HEK293 (cell line): ENCODE data around the gene SARS1.
A peak's percentile ranks its signal among the peaks of the same experiment; 100 is the strongest.

Experiments used
- CTCF ChIA-PET: fragments of 350-600 bp; formaldehyde crosslinking; extraction: SDS; loops from one replicate; lab custom pipeline; 2021; ENCODE audit warnings: antibody characterized with exemption; lab: Yijun Ruan, JAX
- POLR2A ChIA-PET: fragments of 300-600 bp; formaldehyde crosslinking; extraction: SDS; loops from one replicate; lab custom pipeline; 2020; ENCODE audit warnings: antibody characterized with exemption, inconsistent platforms; lab: Yijun Ruan, JAX
- H3K27ac ChIP-seq: fragments of 200-500 bp; sonication (Bioruptor generic); 2 replicates; pipeline ENCODE4 v1.5.1; 2014; ENCODE audit warnings: low read depth, low read length, control low read depth, inconsistent platforms; ENCODE audit errors: extremely low read depth
- H3K36me3 ChIP-seq, 2 experiments: fragments of 200-500 bp in 1 of 2; sonication (Bioruptor generic) in 1 of 2; 1 replicate in 1 of 2; 2 replicates in 1 of 2; pipeline ENCODE4 v1.5.1; 2014 to 2017; ENCODE audit warnings: inconsistent platforms in 2 of 2, low read length in 2 of 2; ENCODE audit not compliant: control insufficient read depth in 2 of 2, insufficient read depth in 1 of 2
- H3K4me1 ChIP-seq: fragments of 200-500 bp; sonication (Bioruptor generic); 2 replicates; pipeline ENCODE4 v1.5.1; 2014; ENCODE audit warnings: mild to moderate bottlenecking, low read length, inconsistent platforms; ENCODE audit not compliant: control insufficient read depth, insufficient read depth
- H3K4me3 ChIP-seq: 2 replicates; pipeline ENCODE4 v1.5.1; 2011; ENCODE audit warnings: low read depth, mild to moderate bottlenecking, control low read depth, low read length, moderate library complexity
- H3K9me3 ChIP-seq: fragments of 200-500 bp; sonication (Bioruptor generic); 2 replicates; pipeline ENCODE4 v1.5.1; 2014; ENCODE audit warnings: low read depth, low read length, inconsistent platforms; ENCODE audit not compliant: control insufficient read depth, insufficient read depth
- ATF2 ChIP-seq: fragments of 450-650 bp; formaldehyde crosslinking; IDR thresholded peaks from 2 replicates; pipeline ENCODE4 v1.5.1; 2016; ENCODE audit warnings: missing biosample characterization, missing genetic modification characterization, low read depth
- EGR2 ChIP-seq: fragments of 450-650 bp; formaldehyde crosslinking; IDR thresholded peaks from 2 replicates; pipeline ENCODE4 v1.5.1; 2016; ENCODE audit warnings: low read depth, missing biosample characterization, missing genetic modification characterization
- GLIS1 ChIP-seq: fragments of 450-650 bp; formaldehyde crosslinking; IDR thresholded peaks from 2 replicates; pipeline ENCODE4 v1.5.1; 2016; ENCODE audit warnings: missing biosample characterization, missing genetic modification characterization
- KLF1 ChIP-seq: fragments of 450-650 bp; formaldehyde crosslinking; IDR thresholded peaks from 2 replicates; pipeline ENCODE4 v1.5.1; 2016; ENCODE audit warnings: missing biosample characterization, missing genetic modification characterization
- PATZ1 ChIP-seq: fragments of 450-650 bp; formaldehyde crosslinking; IDR thresholded peaks from 2 replicates; pipeline ENCODE4 v1.5.1; 2016; ENCODE audit warnings: missing biosample characterization, missing genetic modification characterization
- PRDM1 ChIP-seq: fragments of 450-650 bp; formaldehyde crosslinking; IDR thresholded peaks from 2 replicates; pipeline ENCODE4; 2016; ENCODE audit warnings: missing biosample characterization, missing genetic modification characterization
- ZBTB1 ChIP-seq: fragments of 450-650 bp; formaldehyde crosslinking; IDR thresholded peaks from 2 replicates; pipeline ENCODE4 v1.5.1; 2016; ENCODE audit warnings: missing biosample characterization, missing genetic modification characterization
- ZBTB17 ChIP-seq: fragments of 450-650 bp; formaldehyde crosslinking; IDR thresholded peaks from 2 replicates; pipeline ENCODE4 v1.5.1; 2016; ENCODE audit warnings: missing biosample characterization, missing genetic modification characterization
- ZEB2 ChIP-seq: fragments of 450-650 bp; formaldehyde crosslinking; IDR thresholded peaks from 2 replicates; pipeline ENCODE4 v1.5.1; 2016; ENCODE audit warnings: missing biosample characterization, missing genetic modification characterization
- ZFHX2 ChIP-seq: fragments of 450-650 bp; formaldehyde crosslinking; conservative IDR thresholded peaks from 2 replicates; pipeline ENCODE4 v1.5.1; 2016; ENCODE audit warnings: missing biosample characterization, missing genetic modification characterization
- ZNF19 ChIP-seq: fragments of 450-650 bp; formaldehyde crosslinking; IDR thresholded peaks from 2 replicates; pipeline ENCODE4; 2016; ENCODE audit warnings: missing biosample characterization, missing genetic modification characterization, low read depth
- ZNF2 ChIP-seq: fragments of 450-650 bp; formaldehyde crosslinking; IDR thresholded peaks from 2 replicates; pipeline ENCODE4 v1.5.1; 2016; ENCODE audit warnings: missing biosample characterization, missing genetic modification characterization
- ZNF266 ChIP-seq: fragments of 450-650 bp; formaldehyde crosslinking; IDR thresholded peaks from 2 replicates; pipeline ENCODE4 v1.5.1; 2016; ENCODE audit warnings: missing biosample characterization, missing genetic modification characterization, low read depth
- ZNF416 ChIP-seq: fragments of 450-650 bp; formaldehyde crosslinking; IDR thresholded peaks from 2 replicates; pipeline ENCODE4 v1.5.1; 2016; ENCODE audit warnings: missing biosample characterization, missing genetic modification characterization
- ZNF513 ChIP-seq: fragments of 450-650 bp; IDR thresholded peaks from 2 replicates; pipeline ENCODE4 v1.5.1; 2018; ENCODE audit warnings: missing biosample characterization, missing genetic modification characterization
- ZNF514 ChIP-seq: fragments of 450-650 bp; formaldehyde crosslinking; IDR thresholded peaks from 2 replicates; pipeline ENCODE4 v1.5.1; 2016; ENCODE audit warnings: missing biosample characterization, missing genetic modification characterization
- ZNF548 ChIP-seq: fragments of 450-650 bp; formaldehyde crosslinking; IDR thresholded peaks from 2 replicates; pipeline ENCODE4 v1.5.1; 2016; ENCODE audit warnings: missing biosample characterization, missing genetic modification characterization
- ZNF600 ChIP-seq: fragments of 450-650 bp; formaldehyde crosslinking; IDR thresholded peaks from 2 replicates; pipeline ENCODE4 v1.5.1; 2016; ENCODE audit warnings: missing biosample characterization, missing genetic modification characterization
- ZNF621 ChIP-seq: fragments of 450-650 bp; formaldehyde crosslinking; IDR thresholded peaks from 2 replicates; pipeline ENCODE4 v1.5.1; 2017; ENCODE audit warnings: missing biosample characterization, missing genetic modification characterization
- ZNF654 ChIP-seq: fragments of 450-650 bp; formaldehyde crosslinking; IDR thresholded peaks from 2 replicates; pipeline ENCODE4 v1.5.1; 2016; ENCODE audit warnings: low read depth, missing biosample characterization, missing genetic modification characterization
- ZNF660 ChIP-seq: fragments of 450-650 bp; IDR thresholded peaks from 2 replicates; pipeline ENCODE4 v1.5.1; 2018; ENCODE audit warnings: missing biosample characterization, mild to moderate bottlenecking, missing genetic modification characterization
- ZSCAN23 ChIP-seq: fragments of 450-650 bp; formaldehyde crosslinking; IDR thresholded peaks from 2 replicates; pipeline ENCODE4 v1.5.1; 2016; ENCODE audit warnings: missing biosample characterization, missing genetic modification characterization

The SARS1 gene

GRCh38 chr1:109199710-109200109 lies 14.0 kb upstream of the SARS1 start:
- POLR2A ChIA-PET, result interaction anchor here (0.6 to 2.4 kb wide), 2 partner anchors 27 to 100 kb away, joined by 4 to 10 read pairs; no protein-coding TSS in a partner anchor
- Histone ChIP-seq H3K4me3 (no peak overlapping the region), H3K4me1 (no peaks in the 10 kb centered on the region), H3K9me3 (no peaks in the 10 kb centered on the region), H3K36me3 (no peaks in the 10 kb centered on the region), H3K27ac (no peak overlapping the region)
- CTCF ChIA-PET, result interaction anchor here (0.6 to 3.0 kb wide), 10 partner anchors 13 to 199 kb away, joined by 3 to 14 read pairs (median 3); partner anchors contain the start of genes ELAPOR1, SARS1 and SORT1
- no peak for TF ChIP-seq ZNF266 (tag by site-specific recombination)
- no peak for TF ChIP-seq ZNF621 (tag by site-specific recombination)
- no peak for TF ChIP-seq ZNF19 (tag by site-specific recombination)
- TF ChIP-seq ZNF514, result no peak
- no peak for TF ChIP-seq ATF2 (tag by site-specific recombination)

- Histone ChIP-seq H3K4me1 (no peaks in the 10 kb centered on the region), H3K4me3 (no peak overlapping the region), H3K36me3 (no peaks in the 10 kb centered on the region), H3K9me3 (no peaks in the 10 kb centered on the region), H3K27ac (no peak overlapping the region)
- POLR2A ChIA-PET, result interaction anchor here (0.6 to 1.0 kb wide), 2 partner anchors 13 to 14 kb away, joined by 3 to 4 read pairs; partner anchors contain the start of gene SARS1
- no peak for TF ChIP-seq ZBTB1
- TF ChIP-seq ZFHX2 (tag by site-specific recombination), result peak; percentile 89
- TF ChIP-seq ZBTB17, result peak; percentile 59
- TF ChIP-seq ZNF548 (tag by site-specific recombination), result no peak
- TF ChIP-seq GLIS1, result 0 out of 2 replicates have a peak, but pooled peaks have one; percentile 20
- TF ChIP-seq ZNF513 (tag by site-specific recombination), result no peak
- no peak for TF ChIP-seq ZSCAN23
- peak; percentile 50; the same call in 1 of the 2 replicates for TF ChIP-seq ZEB2 (tag by site-specific recombination)
- TF ChIP-seq EGR2 (tag by site-specific recombination), result peak; percentile 84
- TF ChIP-seq PATZ1, result 0 out of 2 replicates have a peak, but pooled peaks have one; percentile 32
- 0 out of 2 replicates have a peak, but pooled peaks have one; percentile 40 for TF ChIP-seq ZNF600
- 0 out of 2 replicates have a peak, but pooled peaks have one; percentile 45 for TF ChIP-seq ZNF660
- TF ChIP-seq PRDM1 (tag by site-specific recombination), result peak; percentile 70
- TF ChIP-seq ZNF654 (tag by site-specific recombination), result peak; percentile 89
- no peak for TF ChIP-seq ZNF416 (tag by site-specific recombination)
- peak; percentile 64 for TF ChIP-seq KLF1
- 0 out of 2 replicates have a peak, but pooled peaks have one; percentile 34 for TF ChIP-seq ZNF2 (tag by site-specific recombination)
- TF ChIP-seq, all 188 proteins: peak for 12
- CTCF ChIA-PET, result interaction anchor here (0.6 to 2.3 kb wide), 28 partner anchors 12 to 1220 kb away, joined by 3 to 32 read pairs (median 3); partner anchors contain the start of genes PSRC1 and SARS1
Observed at GRCh38 chr1:109201123-109201703, 12.5 kb upstream of the SARS1 start.
